ENCODE data around the gene PRKCA.

The PRKCA gene

GRCh38 chr17:66326476-66327047 is 24.1 kb downstream of the PRKCA start:
- TF ChIP-seq CTCF (IDR thresholded peaks at IDR 0.05; ENCODE audit: low read depth, low read length) = no peak
- H3K4me3 ChIP-seq (ENCODE audit: low read depth, low read length) = no peak overlapping the region

GRCh38 chr17:66330646-66331037 is 28.2 kb downstream of the PRKCA start:
- H3K4me3 ChIP-seq (ENCODE audit: low read depth, low read length) = no peak overlapping the region
- no peak for TF ChIP-seq CTCF (IDR thresholded peaks at IDR 0.05; ENCODE audit: low read depth, low read length)

- H3K4me3 ChIP-seq (ENCODE audit: low read depth, low read length) = no peak overlapping the region
- no peak for TF ChIP-seq CTCF (IDR thresholded peaks at IDR 0.05; ENCODE audit: low read depth, low read length)
These were observed 28.8 kb downstream of the PRKCA start for GRCh38 chr17:66331038-66331816.

- TF ChIP-seq CTCF (IDR thresholded peaks at IDR 0.05; ENCODE audit: low read depth, low read length) = no peak
- no peak overlapping the region for H3K4me3 ChIP-seq (ENCODE audit: low read depth, low read length)
These were observed 33.4 kb downstream of the PRKCA start for GRCh38 chr17:66335797-66336196.

GRCh38 chr17:66337268-66337667 is 34.9 kb downstream of the PRKCA start:
- no peak for TF ChIP-seq CTCF (IDR thresholded peaks at IDR 0.05; ENCODE audit: low read depth, low read length)

GRCh38 chr17:66337866-66338485 is 35.6 kb downstream of the PRKCA start:
- no peak for TF ChIP-seq CTCF (IDR thresholded peaks at IDR 0.05; ENCODE audit: low read depth, low read length)
- no peak overlapping the region for H3K4me3 ChIP-seq (ENCODE audit: low read depth, low read length)

More at GRCh38 chr17:66337268-66337667, 34.9 kb downstream of the PRKCA start:
- no peak overlapping the region for H3K4me3 ChIP-seq (ENCODE audit: low read depth, low read length)

- TF ChIP-seq CTCF (IDR thresholded peaks at IDR 0.05; ENCODE audit: low read depth, low read length) = no peak
These were observed 36.5 kb downstream of the PRKCA start for GRCh38 chr17:66338937-66339336.

More at GRCh38 chr17:66338937-66339336, 36.5 kb downstream of the PRKCA start:
- H3K4me3 ChIP-seq (ENCODE audit: low read depth, low read length) = no peak overlapping the region

All from WI38 (cell line).